DMS114 treated with DMSO at 0.1 percent for 48 hours (cell line): ENCODE data around the gene OR6A2.

Experiments
- DNase-seq: peaks from one replicate; lab custom pipeline; 2025; ENCODE audit not compliant: unreplicated experiment; lab: John Stamatoyannopoulos, UW

The OR6A2 gene

GRCh38 chr11:6757373-6757967 is 42.0 kb downstream of the OR6A2 start:
- DNase-seq, result peak; percentile 44

GRCh38 chr11:6755953-6756347 is 43.5 kb downstream of the OR6A2 start:
- no peak for DNase-seq

- DNase-seq, result peak; percentile 6
Observed at GRCh38 chr11:6755303-6755952, 44.1 kb downstream of the OR6A2 start.

GRCh38 chr11:6747097-6747668 is 52.3 kb downstream of the OR6A2 start:
- no peak for DNase-seq

GRCh38 chr11:6746626-6747025 is 52.9 kb downstream of the OR6A2 start:
- no peak for DNase-seq

GRCh38 chr11:6746086-6746618 is 53.3 kb downstream of the OR6A2 start:
- no peak for DNase-seq

- DNase-seq, result no peak
Observed at GRCh38 chr11:6745465-6746015, 53.9 kb downstream of the OR6A2 start.

- DNase-seq, result no peak
Observed at GRCh38 chr11:6745018-6745417, 54.5 kb downstream of the OR6A2 start.

GRCh38 chr11:6742260-6742659 is 57.2 kb downstream of the OR6A2 start:
- DNase-seq, result no peak
